ENCODE measurements around the gene ROR1.

The ROR1 gene

GRCh38 chr1:63873751-63874150 is 99.9 kb downstream of the ROR1 start:
- H3K27me3 ChIP-seq, result no peaks in the 10 kb centered on the region
- no peaks in the 10 kb centered on the region for H3K9me3 ChIP-seq
- H3K36me3 ChIP-seq, result no peaks in the 10 kb centered on the region
- H3K4me3 ChIP-seq (ENCODE audit: low read depth in 1 of 2, low read length in 1 of 2), result no peak overlapping the region
- H3K27ac ChIP-seq, result no peak overlapping the region
- no peaks in the 10 kb centered on the region for H3K4me1 ChIP-seq (ENCODE audit: control insufficient read depth in 1 of 2, insufficient read depth in 1 of 2, low read depth in 1 of 2, low read length in 1 of 2)
- no peak for TF ChIP-seq CTCF (IDR thresholded peaks at IDR 0.05)

GRCh38 chr1:63874278-63874880 is 100.6 kb downstream of the ROR1 start:
- Histone ChIP-seq H3K4me1 (ENCODE audit: control insufficient read depth in 1 of 2, insufficient read depth in 1 of 2, low read depth in 1 of 2, low read length in 1 of 2) (no peaks in the 10 kb centered on the region), H3K9me3 (no peaks in the 10 kb centered on the region), H3K27ac (no peak overlapping the region), H3K36me3 (no peaks in the 10 kb centered on the region), H3K27me3 (no peaks in the 10 kb centered on the region), H3K4me3 (ENCODE audit: low read depth in 1 of 2, low read length in 1 of 2) (no peak overlapping the region)
- TF ChIP-seq CTCF (IDR thresholded peaks at IDR 0.05), result no peak

GRCh38 chr1:63875636-63876035 is 101.8 kb downstream of the ROR1 start:
- no peaks in the 10 kb centered on the region for H3K4me1 ChIP-seq (ENCODE audit: control insufficient read depth in 1 of 2, insufficient read depth in 1 of 2, low read depth in 1 of 2, low read length in 1 of 2)
- H3K27ac ChIP-seq, result no peak overlapping the region
- H3K9me3 ChIP-seq, result no peaks in the 10 kb centered on the region
- H3K36me3 ChIP-seq, result no peaks in the 10 kb centered on the region
- H3K27me3 ChIP-seq, result no peaks in the 10 kb centered on the region
- TF ChIP-seq CTCF (IDR thresholded peaks at IDR 0.05), result no peak
- no peak overlapping the region for H3K4me3 ChIP-seq (ENCODE audit: low read depth in 1 of 2, low read length in 1 of 2)

GRCh38 chr1:63877021-63877767 is 103.4 kb downstream of the ROR1 start:
- TF ChIP-seq CTCF (IDR thresholded peaks at IDR 0.05), result no peak
- Histone ChIP-seq H3K4me1 (ENCODE audit: control insufficient read depth in 1 of 2, insufficient read depth in 1 of 2, low read depth in 1 of 2, low read length in 1 of 2) (no peaks in the 10 kb centered on the region), H3K36me3 (no peaks in the 10 kb centered on the region), H3K4me3 (ENCODE audit: low read depth in 1 of 2, low read length in 1 of 2) (no peak overlapping the region), H3K27me3 (no peaks in the 10 kb centered on the region), H3K9me3 (no peaks in the 10 kb centered on the region), H3K27ac (no peak overlapping the region)

- Histone ChIP-seq H3K4me1 (ENCODE audit: control insufficient read depth in 1 of 2, insufficient read depth in 1 of 2, low read depth in 1 of 2, low read length in 1 of 2) (no peaks in the 10 kb centered on the region), H3K9me3 (no peaks in the 10 kb centered on the region), H3K36me3 (no peaks in the 10 kb centered on the region), H3K27ac (no peak overlapping the region), H3K27me3 (no peaks in the 10 kb centered on the region), H3K4me3 (ENCODE audit: low read depth in 1 of 2, low read length in 1 of 2) (no peak overlapping the region)
- no peak for TF ChIP-seq CTCF (IDR thresholded peaks at IDR 0.05)
Measured at GRCh38 chr1:63877816-63878215, 104.0 kb downstream of the ROR1 start.

Data from neutrophil (primary cell).